Activated T-helper 9 cell treated with anti-CD3 and anti-CD28 coated beads, Interleukin-2, amount 50 U/mL, for 16 hours (primary cell): ENCODE results near the gene SNAPIN.

ENCODE experiments used
- DNase-seq: peaks from one replicate; pipeline ENCODE4 v3.0.0-alpha.2; 2020; ENCODE audit warnings: low read depth

The SNAPIN gene, protein sequence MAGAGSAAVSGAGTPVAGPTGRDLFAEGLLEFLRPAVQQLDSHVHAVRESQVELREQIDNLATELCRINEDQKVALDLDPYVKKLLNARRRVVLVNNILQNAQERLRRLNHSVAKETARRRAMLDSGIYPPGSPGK

DNA sequence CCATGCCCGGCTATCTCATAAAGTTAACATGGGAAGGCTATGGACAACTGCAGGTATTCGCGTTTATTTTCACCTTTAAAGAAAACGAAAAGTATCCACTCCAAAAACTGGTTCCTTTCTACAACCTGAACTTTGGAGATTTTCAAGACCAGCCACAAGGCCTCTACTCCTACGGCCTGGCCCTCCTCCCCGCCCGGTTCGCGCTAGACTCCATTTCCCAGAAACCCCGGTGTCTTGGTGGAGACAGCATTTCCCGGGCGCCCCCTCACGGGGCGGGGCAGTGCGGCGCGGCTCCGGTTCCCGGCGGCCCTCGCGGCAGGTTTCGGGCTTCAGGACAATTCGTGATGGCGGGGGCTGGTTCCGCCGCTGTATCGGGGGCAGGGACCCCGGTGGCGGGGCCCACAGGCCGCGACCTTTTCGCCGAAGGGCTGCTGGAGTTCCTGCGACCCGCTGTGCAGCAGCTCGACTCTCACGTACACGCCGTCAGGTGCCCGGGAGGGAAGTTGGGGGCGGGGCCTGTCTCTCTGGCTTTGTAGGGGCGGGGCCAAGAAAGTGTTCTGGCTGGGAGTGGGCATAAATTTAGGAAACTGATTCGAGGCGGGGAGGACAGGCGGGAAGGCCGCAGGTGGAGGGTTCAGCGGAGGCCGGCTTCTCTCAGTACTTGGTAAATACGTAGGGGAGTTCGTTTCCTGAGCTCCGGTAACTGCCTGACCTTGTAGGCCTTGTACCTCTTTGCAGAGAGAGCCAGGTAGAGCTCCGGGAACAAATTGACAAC, at the start of gene SNAPIN:
Gene SNAPIN (plus strand): TSS at position 304 of the 775 bp plus-strand sequence. CDS start 41 bp downstream, at position 345.
- DNase-seq = peak; percentile 85

DNA sequence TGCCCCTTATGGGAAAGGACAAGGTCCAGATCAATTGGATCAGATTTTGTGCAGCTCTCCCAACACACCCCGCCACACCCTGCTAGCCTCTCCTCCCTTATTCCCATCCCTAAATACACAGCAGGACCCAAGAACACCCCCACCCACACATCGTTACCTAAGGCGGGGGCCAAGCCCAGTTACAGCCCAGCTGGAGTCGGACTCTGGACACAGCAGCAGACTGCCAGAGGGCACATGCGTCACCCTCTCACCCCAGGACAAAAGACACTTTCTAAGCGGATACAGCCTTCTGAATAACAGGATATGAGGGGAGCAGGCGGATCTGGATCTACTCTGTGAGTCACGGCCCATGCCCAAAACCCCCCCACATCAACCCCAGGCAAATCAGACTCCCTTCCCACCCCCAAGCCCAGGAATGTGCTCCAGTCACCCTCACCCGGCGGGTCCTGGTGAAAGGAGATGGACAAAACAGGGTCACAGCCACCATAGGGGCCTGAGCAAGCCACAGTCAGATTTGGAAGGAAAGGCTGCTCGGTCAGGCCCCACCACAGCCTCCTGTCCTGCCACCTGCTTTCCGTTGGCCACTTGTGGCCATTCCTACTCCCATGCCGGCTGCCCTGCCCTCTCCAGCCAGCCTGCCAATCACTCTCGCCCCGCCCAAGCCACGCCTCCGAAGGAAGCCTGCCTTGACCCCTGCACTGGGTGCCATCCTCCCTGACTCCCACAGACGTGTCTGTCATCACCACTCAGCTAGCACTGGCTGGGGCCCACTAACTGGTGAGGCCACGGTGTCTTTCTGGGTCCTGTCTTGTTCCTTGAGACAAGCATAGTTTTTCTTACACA, 49.5 kb upstream of the SNAPIN start:
- no peak for DNase-seq

DNA sequence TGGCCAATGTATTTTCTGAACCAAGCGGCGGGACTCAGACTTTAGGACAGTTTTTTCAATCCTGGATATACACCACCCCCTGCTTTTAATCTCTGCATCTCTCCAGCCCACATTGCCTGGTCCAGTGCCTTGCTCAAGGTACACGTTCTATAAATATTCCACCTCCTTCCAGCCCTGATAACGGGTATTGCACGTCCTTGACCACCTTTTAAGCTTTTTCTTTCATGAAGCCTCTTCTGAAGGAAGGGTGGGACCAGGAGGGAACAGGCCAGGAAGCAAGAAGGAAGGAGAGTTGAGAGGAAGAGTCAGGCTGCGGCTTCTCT, 49.0 kb upstream of the SNAPIN start:
- DNase-seq = no peak

DNA sequence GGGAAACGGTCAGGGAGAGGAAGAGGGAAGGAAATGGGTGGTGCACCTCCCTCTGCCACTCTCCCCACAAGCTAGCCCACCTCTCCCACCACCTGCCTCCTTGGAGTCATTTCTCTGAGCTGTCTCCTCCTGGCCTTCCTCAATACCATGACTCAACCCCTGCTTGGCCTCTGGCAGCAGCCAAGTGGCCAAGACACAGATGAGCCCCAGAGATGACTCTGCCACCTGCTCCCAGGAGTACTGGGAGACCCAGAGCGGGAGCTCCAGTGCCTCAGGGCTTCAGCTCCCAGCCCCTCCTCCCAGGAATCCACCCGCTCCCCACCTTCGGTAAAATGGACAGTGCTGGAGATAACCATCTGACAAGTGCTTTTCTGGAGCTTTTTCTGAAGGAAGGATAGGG, 48.2 kb upstream of the SNAPIN start:
- DNase-seq = no peak

DNA sequence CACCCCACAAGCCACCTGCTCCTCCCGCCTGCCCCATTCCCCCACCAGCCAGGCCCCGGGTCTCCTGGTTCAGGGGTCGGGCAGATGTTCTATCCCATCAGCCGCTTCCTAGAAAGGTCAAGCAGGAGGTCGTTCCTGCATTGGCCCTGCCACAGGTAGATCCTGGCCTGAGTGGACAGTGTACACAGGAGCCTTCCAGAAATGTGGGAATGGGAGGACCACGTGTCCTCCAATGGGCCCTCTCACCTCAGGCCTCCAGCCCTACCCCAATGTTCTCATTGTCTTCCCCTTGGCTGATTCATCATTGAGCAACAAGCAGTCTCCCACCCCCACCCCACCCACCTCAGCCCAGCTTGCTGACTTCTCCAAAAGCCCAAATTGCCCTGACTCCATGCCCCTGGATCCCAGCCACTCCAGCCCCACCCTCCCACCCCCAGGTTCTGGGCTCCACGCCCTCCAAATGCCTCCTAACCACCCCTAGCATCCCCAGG, 47.6 kb upstream of the SNAPIN start:
- no peak for DNase-seq

DNA sequence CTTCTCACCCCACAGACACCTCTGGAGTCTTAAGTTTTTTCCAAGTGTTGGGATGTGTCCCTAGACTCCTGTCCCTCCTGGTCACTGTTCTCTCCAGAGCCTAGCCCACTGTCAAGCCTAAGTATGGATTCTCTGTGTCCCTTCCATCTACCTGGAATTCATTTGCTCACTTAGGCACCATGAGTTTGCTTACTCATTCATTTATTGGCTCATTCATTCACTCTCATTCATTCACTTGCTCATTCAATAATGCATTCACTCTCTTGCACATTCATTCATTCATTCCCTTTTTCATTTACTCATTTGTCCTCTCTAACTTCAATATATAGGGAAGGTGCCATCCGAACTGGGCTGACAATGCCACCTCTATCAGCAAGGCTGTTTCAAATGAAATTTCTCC, 47.1 kb upstream of the SNAPIN start:
- no peak for DNase-seq

DNA sequence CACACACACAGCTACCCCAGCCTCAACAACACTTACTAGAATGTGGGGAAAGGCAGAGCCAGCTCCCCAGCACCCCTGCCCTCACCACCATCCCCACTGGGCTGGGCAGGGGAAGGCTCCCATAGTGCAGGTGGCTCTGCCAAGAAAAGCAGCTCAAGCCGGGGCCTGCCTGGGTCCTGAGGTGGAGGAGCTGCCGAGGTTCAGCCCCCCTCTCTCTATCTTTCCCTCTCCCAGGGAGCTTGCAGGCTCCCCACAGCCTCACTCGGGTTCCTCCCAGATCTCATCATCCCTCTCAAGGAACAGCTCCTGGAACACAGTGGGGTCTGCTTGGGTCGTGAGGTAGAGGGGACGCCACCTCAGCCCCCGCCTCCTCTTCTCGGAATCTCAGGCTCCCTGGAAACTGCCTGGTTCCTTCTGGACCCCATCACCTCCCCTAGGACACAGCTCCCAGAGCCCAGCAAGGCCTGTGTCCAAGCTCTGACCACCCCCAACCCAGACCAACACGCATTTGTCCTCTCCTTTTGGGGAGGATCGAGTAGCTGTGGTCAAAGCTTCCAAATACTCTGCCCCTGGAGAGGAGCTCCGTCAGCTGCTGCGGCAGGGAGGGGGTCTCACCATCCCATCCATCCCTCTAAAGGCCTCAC, 46.3 kb upstream of the SNAPIN start:
- no peak for DNase-seq

DNA sequence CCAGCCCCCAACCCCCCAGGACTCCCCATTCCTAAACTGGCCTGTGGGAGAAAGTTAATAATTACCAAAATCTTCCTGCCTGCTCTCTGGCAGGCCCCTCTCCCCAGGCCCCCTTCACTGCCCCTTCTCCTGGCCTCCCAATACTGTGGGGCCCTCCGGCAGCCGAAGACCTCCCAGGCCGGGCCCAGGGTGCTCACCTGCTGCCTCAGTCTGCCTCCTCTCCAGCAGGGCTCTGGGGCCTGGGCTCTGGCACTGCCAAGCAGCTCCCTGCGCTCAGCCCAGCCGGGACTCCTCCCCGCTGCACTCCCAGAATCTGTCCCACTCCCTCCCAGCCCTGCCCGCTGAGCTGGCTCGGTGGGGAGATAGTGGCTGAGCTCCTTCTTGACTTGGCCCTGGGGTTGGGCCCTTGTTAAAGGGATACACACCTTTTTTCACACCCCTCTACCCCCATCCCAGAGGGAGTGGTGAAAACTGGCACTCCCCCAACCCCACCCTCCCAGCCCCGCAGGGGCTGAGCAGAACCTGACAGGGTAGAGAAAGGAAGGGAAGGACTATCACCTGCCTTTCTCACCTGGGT, 45.7 kb upstream of the SNAPIN start, which contains the start of gene S100A16:
Gene S100A16 (minus strand): TSS at position 383 of the 577 bp plus-strand sequence. CDS start 4,986 bp downstream, outside the sequence.
- DNase-seq = no peak

DNA sequence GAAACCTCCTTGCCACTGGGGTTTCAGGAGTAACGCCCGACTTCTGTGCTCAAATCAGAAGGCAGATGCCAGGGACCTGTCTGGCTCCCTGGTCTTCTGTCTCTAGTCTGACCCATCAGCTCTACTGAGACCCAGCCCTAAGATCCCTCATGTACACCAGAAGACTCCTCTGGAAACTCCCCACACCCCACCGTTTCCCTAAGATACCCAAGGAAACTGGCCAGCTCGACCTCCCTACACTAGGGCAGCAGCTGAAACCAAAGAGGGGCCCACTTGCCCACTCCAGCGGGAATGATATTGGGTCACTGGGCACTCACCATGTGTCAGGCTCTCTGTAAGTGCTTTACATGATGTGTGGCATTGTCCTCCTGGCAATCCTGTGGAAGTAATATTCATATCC, 45.1 kb upstream of the SNAPIN start:
- DNase-seq = no peak

DNA sequence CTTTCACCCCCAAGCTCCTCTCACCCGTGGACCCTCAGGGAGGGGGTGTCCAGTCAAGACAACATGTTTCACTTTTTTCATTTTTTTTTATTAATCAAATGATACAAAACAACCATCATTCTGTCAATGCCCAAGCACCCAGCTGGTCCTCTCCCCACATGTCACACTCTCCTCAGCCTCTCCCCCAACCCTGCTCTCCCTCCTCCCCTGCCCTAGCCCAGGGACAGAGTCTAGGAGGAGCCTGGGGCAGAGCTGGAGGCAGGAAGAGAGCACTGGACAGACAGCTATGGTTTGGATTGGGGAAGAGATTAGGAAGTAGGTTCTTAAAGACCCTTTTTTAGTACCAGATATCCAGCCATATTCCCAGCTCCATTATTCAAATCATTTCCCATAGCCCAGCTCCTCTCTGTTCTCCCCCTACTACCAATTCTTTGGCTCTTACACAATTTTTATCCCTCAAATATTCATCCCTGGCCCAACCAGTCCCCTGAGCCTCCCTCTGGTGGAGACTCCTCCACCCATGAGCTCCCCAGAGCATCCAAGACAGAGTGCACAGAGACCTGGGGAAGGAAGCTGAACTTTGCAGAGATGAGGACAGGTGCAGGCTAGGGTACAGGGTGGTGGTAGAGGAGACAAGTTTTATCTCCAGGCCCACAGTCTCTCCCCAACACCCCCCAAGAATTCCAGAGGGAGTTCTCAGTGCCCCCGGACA, 44.2 kb upstream of the SNAPIN start:
- DNase-seq = no peak

DNA sequence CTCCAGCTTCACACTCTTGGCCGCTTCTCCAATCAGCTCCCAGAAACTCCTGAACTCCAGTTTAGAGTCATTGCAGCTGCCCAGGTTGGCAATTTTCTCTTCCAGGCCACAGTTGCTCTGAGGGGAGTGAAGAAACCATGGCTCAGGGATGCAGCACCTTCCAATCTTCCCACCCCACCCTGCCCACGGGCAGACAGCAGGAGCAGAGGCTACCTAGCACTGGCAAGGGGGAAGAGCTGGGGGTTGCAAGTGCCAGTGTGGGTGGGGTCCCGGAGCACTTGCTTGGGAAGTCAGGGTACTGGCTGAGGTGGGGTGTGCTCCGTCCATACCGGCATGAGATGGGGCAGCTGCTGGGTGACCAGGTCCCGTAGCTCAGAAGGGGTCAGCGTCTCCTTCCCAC, 43.6 kb upstream of the SNAPIN start:
- no peak for DNase-seq

DNA sequence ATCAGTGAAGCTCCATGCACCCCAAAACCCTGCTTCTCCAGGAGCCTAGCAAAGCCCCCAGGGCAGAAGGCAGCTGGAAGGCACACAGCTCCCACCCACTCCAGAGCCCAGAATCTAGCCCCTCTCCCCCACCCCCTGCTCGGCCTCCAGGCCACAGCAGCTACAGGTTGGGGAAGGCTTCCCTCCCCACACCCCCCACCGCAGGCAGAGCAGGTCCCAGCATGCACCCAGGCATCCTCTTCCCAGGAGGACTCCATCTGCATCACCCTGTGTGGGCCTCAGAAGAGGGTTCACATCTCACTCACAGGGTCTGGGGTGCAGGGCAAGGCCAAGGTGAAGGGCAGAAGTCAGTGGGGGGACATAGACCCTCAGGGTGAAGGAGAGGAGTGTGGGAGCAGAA, 43.1 kb upstream of the SNAPIN start:
- DNase-seq = no peak

DNA sequence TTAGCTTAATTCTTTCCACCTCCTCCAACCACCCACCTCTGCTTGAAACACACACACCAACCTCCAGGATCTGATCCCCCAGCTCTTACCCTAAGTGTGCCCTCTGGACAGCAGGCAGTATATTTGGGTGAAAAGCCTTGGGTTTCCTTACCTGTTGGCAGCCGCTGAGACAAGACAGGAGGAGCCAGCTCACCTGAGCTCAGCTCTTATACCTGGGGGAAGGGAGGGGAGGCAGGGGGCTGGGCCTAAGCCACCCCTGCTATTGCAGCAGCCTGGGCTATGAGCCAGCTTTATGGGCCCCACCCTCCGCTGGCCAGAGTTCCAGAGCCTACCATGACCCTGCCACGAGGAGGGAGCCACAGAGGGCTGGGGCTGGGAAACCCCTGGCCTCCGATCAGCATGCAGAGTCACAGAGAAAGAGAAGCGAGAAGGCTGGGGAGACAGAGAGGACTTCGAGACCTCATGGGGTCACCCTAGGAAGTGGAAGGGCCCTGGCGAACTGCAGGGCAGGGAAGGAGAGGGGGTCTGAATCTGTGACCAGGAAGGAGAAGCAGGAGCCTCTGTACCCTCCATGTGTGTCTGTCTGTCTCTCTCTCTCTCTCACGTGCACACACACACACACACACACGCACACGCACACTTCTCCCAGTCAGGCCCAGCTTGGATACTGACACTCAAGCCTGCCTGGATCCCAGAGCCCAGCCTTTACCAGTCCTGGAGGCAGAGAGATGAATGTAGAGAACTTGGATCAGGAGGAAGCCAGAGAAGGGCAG, 42.2 kb upstream of the SNAPIN start, which contains the start of gene S100A14:
Gene S100A14 (minus strand): TSS at position 182 of the 773 bp plus-strand sequence. CDS start 467 bp downstream, outside the sequence.
- no peak for DNase-seq

DNA sequence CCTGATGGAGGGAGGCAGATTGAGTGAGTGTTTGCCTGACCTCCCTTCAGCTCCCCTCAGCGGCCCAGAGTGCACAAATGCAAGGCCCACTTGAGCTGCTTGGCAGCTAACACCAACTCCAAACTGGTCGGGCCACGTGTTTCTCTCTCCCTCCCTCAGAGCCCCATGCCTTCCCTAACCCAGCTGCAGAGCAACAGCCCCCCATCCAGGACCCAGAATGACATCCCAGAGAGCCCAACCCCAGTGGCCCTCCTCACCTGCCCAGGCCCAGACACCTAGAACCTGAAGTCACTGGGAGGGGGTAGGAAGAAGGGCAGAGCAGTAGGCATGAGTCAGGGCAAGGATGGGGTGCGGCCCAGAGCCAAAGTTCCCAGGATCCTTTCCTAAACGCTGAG, 41.6 kb upstream of the SNAPIN start:
- DNase-seq = no peak

DNA sequence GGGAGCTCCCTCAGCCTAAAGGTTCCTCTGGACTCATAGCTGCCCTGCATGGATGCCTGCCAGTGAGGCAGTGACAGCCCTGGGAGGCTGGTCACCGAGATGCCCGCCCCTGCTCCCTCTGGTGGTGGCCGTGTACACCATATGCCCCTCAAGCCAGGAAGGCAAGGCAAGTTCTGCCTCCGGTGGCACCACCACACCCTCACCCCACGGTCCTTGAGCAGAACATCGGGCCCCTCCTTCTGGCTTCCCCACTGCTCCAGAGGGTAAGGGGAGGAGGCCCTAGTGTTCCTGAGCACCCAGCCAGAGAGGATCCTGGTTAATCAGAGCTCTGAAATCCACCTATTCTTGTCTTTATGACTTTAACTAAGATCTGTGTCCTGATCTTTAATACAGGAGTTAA, 40.8 kb upstream of the SNAPIN start:
- peak; percentile 69 for DNase-seq

DNA sequence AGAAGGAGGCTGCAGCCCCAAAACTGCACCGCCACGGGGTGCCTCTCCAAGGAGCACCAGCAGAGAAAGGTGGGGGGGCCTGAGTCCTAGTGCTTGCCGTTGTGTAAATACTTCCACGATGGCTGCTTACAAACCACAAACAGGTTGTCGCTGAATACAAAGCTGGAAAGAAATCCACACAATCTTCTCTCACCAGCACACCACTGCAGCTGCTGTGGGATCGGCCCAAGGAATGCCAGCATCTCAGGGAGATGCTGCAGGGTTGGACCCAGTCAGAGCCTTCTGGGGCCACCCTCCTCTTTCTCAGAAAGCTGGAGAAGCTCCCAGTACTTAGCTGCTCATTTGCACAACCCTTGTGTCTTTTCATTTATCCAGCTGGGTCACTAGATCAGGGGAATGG, 39.3 kb upstream of the SNAPIN start:
- no peak for DNase-seq

DNA sequence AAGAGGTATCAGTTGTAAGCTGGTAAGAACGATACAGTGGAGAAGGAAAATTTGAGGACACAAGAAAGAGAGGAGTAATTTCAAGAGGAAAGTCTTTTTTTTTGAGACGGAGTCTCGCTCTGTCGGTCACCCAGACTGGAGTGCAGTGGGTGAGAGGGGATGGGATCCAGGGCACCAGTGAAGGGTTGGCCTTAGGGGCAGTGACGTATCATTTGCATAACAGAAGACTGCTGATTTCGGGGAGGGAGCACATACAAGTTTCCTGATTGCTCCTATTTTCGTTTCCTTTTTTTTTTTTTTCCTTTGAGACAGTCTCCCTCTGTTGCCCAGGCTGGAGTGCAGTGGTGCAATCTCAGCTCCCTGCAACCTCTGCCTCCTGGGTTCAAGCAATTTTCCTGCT, 35.4 kb upstream of the SNAPIN start:
- no peak for DNase-seq

DNA sequence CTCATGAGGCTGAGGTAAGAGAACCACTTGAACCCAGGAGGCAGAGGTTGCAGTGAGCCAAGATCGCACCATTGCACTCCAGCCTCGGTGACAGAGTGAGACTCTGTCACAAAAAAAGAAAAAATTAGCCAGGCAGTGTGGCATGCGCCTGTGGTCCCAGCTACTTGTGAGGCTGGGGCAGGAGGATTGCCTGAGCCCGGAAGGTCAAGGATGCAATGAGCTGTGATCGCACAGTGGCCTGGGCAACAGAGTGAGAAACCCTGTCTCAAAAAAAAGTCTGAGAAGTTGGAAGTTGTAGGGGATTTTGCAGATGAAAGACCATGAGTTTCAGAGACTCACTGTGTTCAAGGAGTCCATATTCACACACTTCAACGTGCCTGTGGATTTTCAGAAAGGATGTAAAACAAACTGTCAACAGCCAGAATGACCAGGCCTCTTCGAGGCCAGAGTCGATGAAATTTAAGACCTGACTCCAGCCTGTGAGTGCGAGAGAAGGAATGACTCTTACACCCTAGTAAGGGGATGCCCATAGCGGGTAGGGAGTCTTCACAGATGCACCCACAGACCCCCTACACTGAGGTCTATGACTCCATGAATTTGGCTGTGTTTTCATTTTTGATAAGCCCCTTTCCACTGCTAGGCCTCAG, 33.4 kb upstream of the SNAPIN start:
- DNase-seq = no peak

DNA sequence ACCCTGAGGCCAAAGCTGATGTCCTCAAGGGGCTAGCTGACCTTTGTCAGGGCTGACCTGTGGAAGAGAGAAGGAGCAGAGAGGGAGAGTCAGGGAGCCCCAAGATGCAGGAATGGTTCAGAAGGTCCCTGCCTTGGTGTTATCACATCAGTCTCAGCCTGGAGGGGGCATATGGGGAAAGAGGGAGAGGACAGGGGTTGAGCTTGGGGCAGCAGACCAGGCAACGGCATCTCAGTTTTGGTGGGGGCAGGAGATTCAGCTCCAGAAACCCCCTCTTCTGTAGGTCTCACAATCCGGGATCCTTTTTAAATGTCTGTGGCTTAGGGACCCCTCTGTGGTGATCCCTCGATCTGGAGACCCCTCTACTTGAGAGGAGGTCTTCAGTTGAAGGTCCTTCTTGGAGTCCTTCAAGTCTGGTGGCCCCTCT, 32.0 kb upstream of the SNAPIN start:
- DNase-seq = no peak
